Measurements from ENCODE around the gene HES4. TPM values are rescaled to one million over a fixed set of nuclear protein-coding genes. Genes with fewer than 3 reads are reported as not detected.

The HES4 gene
- total RNA-seq, 4 donors from 2014 or later: 30.4 to 70.4 (median 40.9) TPM

- WGBS, 2 donors: 91 to 96% methylated on average over 21 to 23 of the region's 23 CpGs
Measured at GRCh38 chr1:950881-951280, 49.0 kb downstream of the HES4 start.

GRCh38 chr1:950268-950667, 49.6 kb downstream of the HES4 start:
- WGBS, 2 donors: 90 to 97% methylated on average over 9 of the region's 9 CpGs
- intact Hi-C loops (cut with DNase I; ENCODE audit: low total_unique reads): no loop called here
- TF ChIP-seq CTCF (IDR thresholded peaks at IDR 0.05) (no peak), POLR2A (IDR thresholded peaks at IDR 0.05) (no peak)
- DNase-seq (ENCODE audit: low spot score in 2 of 2): no peak
- no peak overlapping the region for H3K4me3 ChIP-seq (ENCODE audit: low read depth, poor library complexity, severe bottlenecking)

More at GRCh38 chr1:950881-951280, 49.0 kb downstream of the HES4 start:
- intact Hi-C loops (cut with DNase I; ENCODE audit: low total_unique reads): no loop called here
- TF ChIP-seq CTCF (IDR thresholded peaks at IDR 0.05) (no peak), POLR2A (IDR thresholded peaks at IDR 0.05) (no peak)
- DNase-seq (ENCODE audit: low spot score in 2 of 2): no peak
- H3K4me3 ChIP-seq (ENCODE audit: low read depth, poor library complexity, severe bottlenecking): no peak overlapping the region

Other genes starting within 250 kb of the HES4 start
- 1 to 10 TPM in 2 of 4 donors, under 1 TPM in 1, not detected in 1; 0.44 to 1.9 (median 1.7) TPM for gene SAMD11, start 76.2 kb downstream of the HES4 start, total RNA-seq
- 10 to 100 TPM; 44.7 to 67.8 (median 59.6) TPM for gene NOC2L, start 40.8 kb downstream of the HES4 start, total RNA-seq
- 10 to 100 TPM in 3 of 4 donors, 1 to 10 TPM in 1; 9.7 to 30.9 (median 16.3) TPM for gene KLHL17, start 39.5 kb downstream of the HES4 start, total RNA-seq
- gene PLEKHN1, start 33.6 kb downstream of the HES4 start, total RNA-seq: 100 to 1,000 TPM in 1 of 4 donors, 10 to 100 TPM in 3; 38.7 to 109 (median 45.3) TPM
- gene PERM1, start 18.0 kb downstream of the HES4 start, total RNA-seq: under 1 TPM in 3 of 4 donors, not detected in 1; 0.17 to 0.46 (median 0.29) TPM
- gene ISG15, start 13.4 kb upstream of the HES4 start, total RNA-seq: 10 to 100 TPM in 1 of 4 donors, 1 to 10 TPM in 3; 3.6 to 12.9 (median 6.0) TPM
- 10 to 100 TPM; 36.9 to 55.8 (median 54.6) TPM for gene AGRN, start 20.0 kb upstream of the HES4 start, total RNA-seq
- 10 to 100 TPM in 2 of 4 donors, 1 to 10 TPM in 2; 9.4 to 19.5 (median 10.5) TPM for gene RNF223, start 74.2 kb upstream of the HES4 start, total RNA-seq
- gene C1orf159, start 116.0 kb upstream of the HES4 start, total RNA-seq: 10 to 100 TPM; 16.1 to 36.0 (median 21.5) TPM
- gene TTLL10, start 173.8 kb upstream of the HES4 start, total RNA-seq: not detected
- gene TNFRSF18, start 206.5 kb upstream of the HES4 start, total RNA-seq: 10 to 100 TPM; 19.8 to 36.8 (median 25.8) TPM
- gene TNFRSF4, start 214.1 kb upstream of the HES4 start, total RNA-seq: 1 to 10 TPM in 1 of 4 donors, under 1 TPM in 1, not detected in 2; 0.69 to 1.4 TPM
- gene SDF4, start 231.9 kb upstream of the HES4 start, total RNA-seq: 100 to 1,000 TPM in 2 of 4 donors, 10 to 100 TPM in 2; 81.7 to 121 (median 104) TPM
- gene B3GALT6, start 232.1 kb upstream of the HES4 start, total RNA-seq: 10 to 100 TPM; 12.8 to 26.1 (median 18.9) TPM
- 1 to 10 TPM in 2 of 4 donors, under 1 TPM in 1, not detected in 1; 0.46 to 9.8 (median 5.9) TPM for gene C1QTNF12, start 246.6 kb upstream of the HES4 start, total RNA-seq

Measured in lower leg skin (tissue), 4 donors.